ENCODE results near the gene SOX6. TPM values are rescaled to one million over a fixed set of nuclear protein-coding genes. Genes with fewer than 3 reads are reported as not detected.

Gene SOX6
- total RNA-seq, 4 donors from 2014 or later: 17.9 to 27.9 (median 23.3) TPM

GRCh38 chr11:16182553-16182952 lies 173.8 kb downstream of the SOX6 start:
- H3K4me3 ChIP-seq (replicated peaks in 1 of 3): no peak overlapping the region
- H3K36me3 ChIP-seq: no peaks in the 10 kb centered on the region
- H3K27me3 ChIP-seq: no peaks in the 10 kb centered on the region
- H3K27ac ChIP-seq: no peak overlapping the region
- DNase-seq: no peak
- intact Hi-C loops (cut with DNase I): no loop called here
- no peaks in the 10 kb centered on the region for H3K9me3 ChIP-seq
- WGBS, 2 donors: 76 to 87% methylated on average over 2 of the region's 2 CpGs
- no peaks in the 10 kb centered on the region for H3K4me1 ChIP-seq
- TF ChIP-seq, protein P1, sequence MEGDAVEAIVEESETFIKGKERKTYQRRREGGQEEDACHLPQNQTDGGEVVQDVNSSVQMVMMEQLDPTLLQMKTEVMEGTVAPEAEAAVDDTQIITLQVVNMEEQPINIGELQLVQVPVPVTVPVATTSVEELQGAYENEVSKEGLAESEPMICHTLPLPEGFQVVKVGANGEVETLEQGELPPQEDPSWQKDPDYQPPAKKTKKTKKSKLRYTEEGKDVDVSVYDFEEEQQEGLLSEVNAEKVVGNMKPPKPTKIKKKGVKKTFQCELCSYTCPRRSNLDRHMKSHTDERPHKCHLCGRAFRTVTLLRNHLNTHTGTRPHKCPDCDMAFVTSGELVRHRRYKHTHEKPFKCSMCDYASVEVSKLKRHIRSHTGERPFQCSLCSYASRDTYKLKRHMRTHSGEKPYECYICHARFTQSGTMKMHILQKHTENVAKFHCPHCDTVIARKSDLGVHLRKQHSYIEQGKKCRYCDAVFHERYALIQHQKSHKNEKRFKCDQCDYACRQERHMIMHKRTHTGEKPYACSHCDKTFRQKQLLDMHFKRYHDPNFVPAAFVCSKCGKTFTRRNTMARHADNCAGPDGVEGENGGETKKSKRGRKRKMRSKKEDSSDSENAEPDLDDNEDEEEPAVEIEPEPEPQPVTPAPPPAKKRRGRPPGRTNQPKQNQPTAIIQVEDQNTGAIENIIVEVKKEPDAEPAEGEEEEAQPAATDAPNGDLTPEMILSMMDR (IDR thresholded peaks at IDR 0.05): no peak
- no peak for TF ChIP-seq POLR2A (IDR thresholded peaks at IDR 0.05)

DNA sequence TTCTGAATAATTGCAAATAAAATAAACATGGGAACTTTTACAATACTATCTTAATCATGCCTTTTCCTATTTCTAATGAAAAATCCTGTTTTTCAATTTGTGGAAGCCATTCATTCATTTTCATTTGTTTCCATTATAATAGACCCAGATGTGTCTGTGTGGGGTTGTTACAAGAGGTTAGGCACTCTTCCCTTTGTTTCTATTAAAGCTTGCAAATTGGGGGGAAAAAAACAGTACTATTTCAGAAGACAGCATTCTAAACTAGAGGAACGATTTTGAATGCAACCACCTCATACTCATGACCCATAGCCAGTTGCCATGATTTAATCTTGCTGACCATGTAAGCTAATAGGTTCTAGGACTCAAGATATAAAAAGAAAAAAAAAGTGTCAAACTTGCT lies 175.5 kb downstream of the SOX6 start:
- Histone ChIP-seq H3K27me3 (no peaks in the 10 kb centered on the region), H3K4me3 (replicated peaks in 1 of 3) (no peak overlapping the region), H3K36me3 (no peaks in the 10 kb centered on the region), H3K9me3 (no peaks in the 10 kb centered on the region), H3K4me1 (no peaks in the 10 kb centered on the region), H3K27ac (no peak overlapping the region)
- no peak for DNase-seq
- intact Hi-C loops (cut with DNase I): no loop called here
- 79 to 88% methylated on average over 1 of the region's 1 CpG for WGBS, 2 donors
- TF ChIP-seq, protein P1 (IDR thresholded peaks at IDR 0.05): no peak
- no peak for TF ChIP-seq POLR2A (IDR thresholded peaks at IDR 0.05)

GRCh38 chr11:16179676-16180075 lies 176.7 kb downstream of the SOX6 start:
- no peak for DNase-seq
- intact Hi-C loops (cut with DNase I): no loop called here
- Histone ChIP-seq H3K9me3 (no peaks in the 10 kb centered on the region), H3K36me3 (no peaks in the 10 kb centered on the region), H3K27ac (no peak overlapping the region), H3K27me3 (no peaks in the 10 kb centered on the region), H3K4me1 (no peaks in the 10 kb centered on the region), H3K4me3 (replicated peaks in 1 of 3) (no peak overlapping the region)
- TF ChIP-seq POLR2A (IDR thresholded peaks at IDR 0.05): no peak
- TF ChIP-seq, protein P1 (IDR thresholded peaks at IDR 0.05): no peak
- WGBS, 2 donors: 75 to 78% methylated on average over 3 of the region's 3 CpGs

- intact Hi-C loops (cut with DNase I): no loop called here
- Histone ChIP-seq H3K9me3 (no peaks in the 10 kb centered on the region), H3K27ac (no peak overlapping the region), H3K36me3 (no peaks in the 10 kb centered on the region), H3K4me1 (no peaks in the 10 kb centered on the region), H3K4me3 (replicated peaks in 1 of 3) (no peak overlapping the region), H3K27me3 (no peaks in the 10 kb centered on the region)
- no peak for DNase-seq
- WGBS, 2 donors: 95 to 98% methylated on average over 1 of the region's 1 CpG
- TF ChIP-seq POLR2A (IDR thresholded peaks at IDR 0.05): no peak
- TF ChIP-seq, protein P1 (IDR thresholded peaks at IDR 0.05): no peak
Measured at GRCh38 chr11:16178273-16178672, 178.1 kb downstream of the SOX6 start.

GRCh38 chr11:16177688-16178087 lies 178.7 kb downstream of the SOX6 start:
- WGBS, 2 donors: 90 to 92% methylated on average over 3 of the region's 3 CpGs
- Histone ChIP-seq H3K36me3 (no peaks in the 10 kb centered on the region), H3K9me3 (no peaks in the 10 kb centered on the region), H3K27me3 (no peaks in the 10 kb centered on the region), H3K27ac (no peak overlapping the region), H3K4me3 (replicated peaks in 1 of 3) (no peak overlapping the region), H3K4me1 (no peaks in the 10 kb centered on the region)
- TF ChIP-seq, protein P1 (IDR thresholded peaks at IDR 0.05): no peak
- no peak for TF ChIP-seq POLR2A (IDR thresholded peaks at IDR 0.05)
- intact Hi-C loops (cut with DNase I): no loop called here
- no peak for DNase-seq
